Peyer's patch (tissue), 4 donors: ENCODE data around the gene DLK1.

Experiments used
- POLR2A ChIP-seq, 2 donors: fragments of 450-650 bp; IDR thresholded peaks; one replicate each; pipeline ENCODE4 v1.5.1; 2017; ENCODE audit warnings: antibody characterized with exemption in 2 of 2, mild to moderate bottlenecking in 2 of 2, moderate library complexity in 2 of 2
- TF ChIP-seq, protein P1 (sequence below), 6 experiments: fragments of 450-650 bp in 4 of 6; fragments of 200-600 bp in 2 of 6; sonication (generic) in 1 of 6; IDR thresholded peaks; one replicate each; pipeline ENCODE4 v1.5.1; 2017 to 2019; ENCODE audit warnings: antibody characterized with exemption in 6 of 6, mild to moderate bottlenecking in 3 of 6, moderate library complexity in 1 of 6

DNA sequence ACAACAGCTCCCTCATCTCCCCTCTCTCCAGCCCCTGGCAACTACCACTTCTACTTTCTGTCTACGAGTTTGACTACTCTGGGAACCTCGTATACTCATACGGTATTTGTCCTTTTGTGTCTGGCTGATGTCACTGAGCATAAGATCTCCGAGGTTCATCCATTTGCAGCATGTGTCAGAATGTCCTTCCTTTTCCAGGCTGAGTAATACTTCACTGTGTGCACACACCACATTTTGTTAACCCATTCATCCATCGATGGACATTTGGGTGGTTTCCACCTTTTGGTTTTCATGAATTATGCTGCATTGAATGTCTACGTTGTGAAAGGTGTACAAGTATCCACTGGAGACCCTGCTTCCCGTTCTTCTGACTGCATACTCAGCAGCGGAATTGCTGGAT lies 24.1 kb upstream of the DLK1 start:
- no peak for TF ChIP-seq POLR2A (IDR thresholded peaks at IDR 0.05)
- TF ChIP-seq, protein P1, sequence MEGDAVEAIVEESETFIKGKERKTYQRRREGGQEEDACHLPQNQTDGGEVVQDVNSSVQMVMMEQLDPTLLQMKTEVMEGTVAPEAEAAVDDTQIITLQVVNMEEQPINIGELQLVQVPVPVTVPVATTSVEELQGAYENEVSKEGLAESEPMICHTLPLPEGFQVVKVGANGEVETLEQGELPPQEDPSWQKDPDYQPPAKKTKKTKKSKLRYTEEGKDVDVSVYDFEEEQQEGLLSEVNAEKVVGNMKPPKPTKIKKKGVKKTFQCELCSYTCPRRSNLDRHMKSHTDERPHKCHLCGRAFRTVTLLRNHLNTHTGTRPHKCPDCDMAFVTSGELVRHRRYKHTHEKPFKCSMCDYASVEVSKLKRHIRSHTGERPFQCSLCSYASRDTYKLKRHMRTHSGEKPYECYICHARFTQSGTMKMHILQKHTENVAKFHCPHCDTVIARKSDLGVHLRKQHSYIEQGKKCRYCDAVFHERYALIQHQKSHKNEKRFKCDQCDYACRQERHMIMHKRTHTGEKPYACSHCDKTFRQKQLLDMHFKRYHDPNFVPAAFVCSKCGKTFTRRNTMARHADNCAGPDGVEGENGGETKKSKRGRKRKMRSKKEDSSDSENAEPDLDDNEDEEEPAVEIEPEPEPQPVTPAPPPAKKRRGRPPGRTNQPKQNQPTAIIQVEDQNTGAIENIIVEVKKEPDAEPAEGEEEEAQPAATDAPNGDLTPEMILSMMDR (IDR thresholded peaks at IDR 0.05) = no peak
